Omental fat pad (tissue), 4 donors: ENCODE measurements around the gene PITX1. TPM values are rescaled to one million over a fixed set of nuclear protein-coding genes. Genes with fewer than 3 reads are reported as not detected.

ENCODE experiments used
- ATAC-seq: fragments of 150-250 bp; one replicate; pipeline ENCODE4 v1.9.1; 2016; ENCODE audit warnings: mild to moderate bottlenecking, moderate library complexity; ENCODE audit not compliant: low FRiP score
- DNase-seq: peaks from one replicate; pipeline ENCODE4 v3.0.0-alpha.2; 2019; ENCODE audit warnings: low spot score
- total RNA-seq, 4 donors: library from RNA; depleted of rRNA; stranded (reverse); fragments of >200 nt; gene quantifications; one replicate each; pipeline ENCODE4 v1.1.0, GENCODE V29; 2016
- TF ChIP-seq, protein P1 (sequence below), 3 donors: fragments of 450-650 bp; IDR thresholded peaks; one replicate each; pipeline ENCODE4 v1.5.1; 2016 to 2017; ENCODE audit warnings: antibody characterized with exemption in 3 of 3, mild to moderate bottlenecking in 3 of 3, moderate library complexity in 2 of 3

PITX1 gene
- total RNA-seq, 4 donors from 2014 or later, result 0.74 to 3.7 (median 1.2) TPM; not detected in 1

DNA sequence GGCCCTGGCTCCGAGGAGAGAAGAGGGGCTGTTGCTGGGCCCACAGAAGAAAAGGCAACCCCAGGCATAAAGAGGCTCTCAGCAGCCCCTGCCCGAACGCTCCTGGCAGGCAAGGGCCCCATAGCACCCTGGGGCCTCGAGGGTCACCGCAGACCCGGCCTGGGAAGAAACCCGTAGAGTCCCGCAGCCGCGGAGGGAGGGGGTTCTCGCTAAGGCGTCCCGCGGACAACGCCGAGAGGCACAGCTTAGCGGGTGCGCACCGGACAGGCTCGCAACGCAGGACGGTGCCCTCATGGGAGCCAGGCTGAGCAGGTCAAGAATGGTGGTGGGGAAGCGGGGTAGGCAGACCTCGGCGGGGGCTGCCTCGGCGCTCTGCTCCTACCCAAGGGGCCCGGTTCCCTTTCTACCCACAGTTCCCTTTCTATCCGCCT lies 6.7 kb downstream of the PITX1 start:
- ATAC-seq (no peak), DNase-seq (no peak)
- TF ChIP-seq, protein P1, sequence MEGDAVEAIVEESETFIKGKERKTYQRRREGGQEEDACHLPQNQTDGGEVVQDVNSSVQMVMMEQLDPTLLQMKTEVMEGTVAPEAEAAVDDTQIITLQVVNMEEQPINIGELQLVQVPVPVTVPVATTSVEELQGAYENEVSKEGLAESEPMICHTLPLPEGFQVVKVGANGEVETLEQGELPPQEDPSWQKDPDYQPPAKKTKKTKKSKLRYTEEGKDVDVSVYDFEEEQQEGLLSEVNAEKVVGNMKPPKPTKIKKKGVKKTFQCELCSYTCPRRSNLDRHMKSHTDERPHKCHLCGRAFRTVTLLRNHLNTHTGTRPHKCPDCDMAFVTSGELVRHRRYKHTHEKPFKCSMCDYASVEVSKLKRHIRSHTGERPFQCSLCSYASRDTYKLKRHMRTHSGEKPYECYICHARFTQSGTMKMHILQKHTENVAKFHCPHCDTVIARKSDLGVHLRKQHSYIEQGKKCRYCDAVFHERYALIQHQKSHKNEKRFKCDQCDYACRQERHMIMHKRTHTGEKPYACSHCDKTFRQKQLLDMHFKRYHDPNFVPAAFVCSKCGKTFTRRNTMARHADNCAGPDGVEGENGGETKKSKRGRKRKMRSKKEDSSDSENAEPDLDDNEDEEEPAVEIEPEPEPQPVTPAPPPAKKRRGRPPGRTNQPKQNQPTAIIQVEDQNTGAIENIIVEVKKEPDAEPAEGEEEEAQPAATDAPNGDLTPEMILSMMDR (IDR thresholded peaks at IDR 0.05), result no peak

DNA sequence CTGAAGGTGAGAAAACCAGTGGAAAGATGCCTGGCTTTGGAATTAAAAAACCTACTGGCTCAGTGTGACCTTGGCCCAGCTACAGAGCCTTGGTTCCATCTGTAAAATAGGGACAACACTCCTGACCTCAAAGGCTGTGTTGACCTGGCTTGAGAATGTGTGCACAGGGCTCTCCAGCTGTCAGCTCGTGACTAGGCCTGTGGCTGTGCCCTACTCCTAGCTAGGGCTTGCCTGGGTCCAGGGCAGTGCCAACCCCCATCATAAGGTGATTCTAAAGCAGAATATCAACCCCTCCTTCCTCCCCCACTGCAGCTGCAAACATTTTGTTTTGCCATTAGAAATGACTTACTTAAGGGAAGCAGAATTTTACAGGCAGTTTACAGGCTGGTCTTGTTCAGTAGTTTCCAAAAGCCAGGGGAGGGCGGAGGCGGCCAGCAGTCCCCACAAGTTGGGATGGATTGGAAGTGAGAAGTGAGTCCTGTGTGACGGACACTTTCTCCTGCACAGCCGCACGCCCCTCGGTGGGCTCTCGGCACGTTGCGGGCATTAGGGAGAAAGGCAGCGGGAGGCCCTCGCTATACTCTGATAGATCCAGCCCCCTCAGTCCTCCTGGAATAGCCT lies 7.3 kb downstream of the PITX1 start:
- DNase-seq (no peak), ATAC-seq (no peak)
- TF ChIP-seq, protein P1 (IDR thresholded peaks at IDR 0.05), result no peak

DNA sequence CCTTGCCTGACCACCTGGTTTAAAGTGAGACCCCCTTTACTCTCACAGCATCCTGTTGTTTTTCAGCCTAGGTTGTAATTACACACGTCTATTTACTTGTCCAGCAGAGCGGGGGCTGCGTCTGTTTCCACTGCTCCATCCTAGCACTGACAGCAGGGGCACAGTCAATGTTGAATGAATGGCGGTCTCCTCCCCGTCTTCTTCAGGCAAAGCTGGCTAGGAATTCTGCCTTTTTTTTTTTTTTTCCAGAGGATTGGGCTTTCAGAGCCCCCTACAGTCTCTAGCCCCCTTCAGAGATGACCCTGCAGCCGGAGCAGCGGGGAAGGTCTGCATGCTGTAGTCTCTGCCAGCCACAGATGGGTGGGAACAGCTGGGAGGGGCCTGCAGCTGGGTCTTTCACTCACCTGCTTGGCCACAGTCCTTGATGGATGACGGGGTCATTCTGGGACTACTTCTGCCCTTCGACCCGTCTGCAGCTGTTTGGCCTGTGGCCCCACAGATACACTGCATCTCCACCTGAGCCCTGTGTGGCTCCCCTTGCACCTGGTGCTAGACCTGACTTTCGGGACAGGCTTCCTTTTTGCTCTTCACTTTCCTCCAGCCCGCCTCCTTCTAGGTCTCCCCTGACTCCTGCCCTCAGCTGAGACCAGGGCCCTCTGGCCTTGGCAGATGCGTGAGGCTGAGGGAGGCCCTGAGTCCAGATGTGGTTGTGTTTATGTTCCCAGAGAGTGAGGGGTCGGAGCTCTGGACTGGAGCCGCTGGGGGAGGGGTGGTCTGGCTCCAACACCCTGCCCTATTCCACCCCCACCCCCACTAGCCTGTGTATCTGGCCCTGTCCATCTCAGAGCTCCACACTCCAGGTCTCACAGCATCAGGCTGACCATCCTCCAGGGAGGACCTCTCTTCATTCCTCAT lies 8.0 kb downstream of the PITX1 start:
- DNase-seq (no peak), ATAC-seq (no peak)
- TF ChIP-seq, protein P1 (IDR thresholded peaks at IDR 0.05), result no peak

DNA sequence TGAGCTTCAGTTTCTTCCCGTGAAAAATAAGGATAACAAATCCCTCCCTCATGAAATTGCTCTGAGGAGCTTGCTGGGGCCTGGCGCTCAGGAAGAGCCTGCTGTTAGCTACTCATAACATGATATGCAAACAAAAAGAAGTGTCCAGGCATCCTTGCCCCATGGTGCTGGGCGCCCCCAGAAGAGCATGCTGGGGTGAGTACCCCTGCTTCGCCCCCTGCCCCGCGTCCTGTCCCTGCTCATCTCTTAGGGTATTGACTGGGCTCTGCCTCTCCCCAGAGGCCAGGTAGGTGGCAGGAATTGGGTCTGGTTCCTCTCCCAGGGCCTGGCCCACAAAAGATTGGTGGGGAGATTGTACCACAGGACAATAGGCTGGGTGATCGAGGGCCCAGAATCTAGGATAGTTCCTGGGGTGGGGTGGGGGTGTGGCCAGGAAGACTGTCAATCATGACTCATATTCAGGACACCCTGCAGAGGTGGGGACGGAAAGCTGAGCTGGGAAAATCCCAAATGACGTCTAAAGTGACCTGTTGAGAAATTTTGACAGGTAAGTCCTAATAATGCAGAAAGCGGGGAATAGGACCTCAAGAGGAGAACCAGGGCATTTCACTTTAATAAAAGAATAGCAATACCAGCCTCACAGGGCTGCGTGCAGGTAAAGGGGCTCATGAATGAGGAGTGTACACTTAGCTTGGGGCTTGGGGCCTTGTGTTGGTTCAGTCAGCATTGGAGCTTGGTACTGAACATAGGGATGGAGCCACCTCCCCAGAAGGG lies 8.9 kb downstream of the PITX1 start:
- no peak for ATAC-seq
- TF ChIP-seq, protein P1 (IDR thresholded peaks at IDR 0.05), result no peak
- no peak for DNase-seq

DNA sequence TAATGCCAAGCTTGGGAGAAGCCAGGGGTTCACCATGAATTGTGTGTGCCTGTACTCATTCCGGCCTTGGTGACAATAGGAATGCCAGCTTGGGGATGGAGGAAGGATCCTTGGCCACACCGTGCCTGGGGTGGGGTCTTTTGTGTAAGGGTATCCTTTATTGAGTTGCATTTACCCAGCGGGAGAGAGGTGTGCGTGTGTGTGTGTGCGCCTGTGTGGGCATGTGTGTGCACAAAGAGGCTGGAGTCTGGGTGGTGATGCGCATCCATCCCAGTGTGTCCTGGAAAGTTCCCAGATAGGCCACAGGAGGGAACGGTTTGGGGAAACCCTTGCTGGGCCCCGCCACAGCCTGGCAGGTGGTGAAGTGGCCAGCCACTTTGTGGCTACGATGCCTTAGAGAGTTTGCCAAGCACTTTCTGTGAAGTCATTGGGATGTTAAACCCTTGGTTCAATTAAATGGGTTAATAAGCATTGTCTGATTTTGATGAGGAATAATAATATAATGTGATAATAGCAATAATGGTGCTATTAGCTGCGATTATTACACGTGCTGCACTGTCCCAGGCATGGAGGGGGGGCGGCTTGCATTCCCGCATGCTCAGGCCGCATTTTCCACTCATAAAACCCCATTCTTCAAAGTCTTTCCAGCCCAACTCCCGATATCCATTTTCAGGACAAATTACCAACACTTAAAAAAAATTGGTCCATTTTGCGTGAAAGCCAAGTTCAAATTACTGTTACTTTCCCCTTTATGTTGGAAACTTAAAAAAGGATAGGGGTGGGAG lies 13.7 kb downstream of the PITX1 start:
- TF ChIP-seq, protein P1 (IDR thresholded peaks at IDR 0.05), result no peak
- ATAC-seq (no peak), DNase-seq (no peak)

DNA sequence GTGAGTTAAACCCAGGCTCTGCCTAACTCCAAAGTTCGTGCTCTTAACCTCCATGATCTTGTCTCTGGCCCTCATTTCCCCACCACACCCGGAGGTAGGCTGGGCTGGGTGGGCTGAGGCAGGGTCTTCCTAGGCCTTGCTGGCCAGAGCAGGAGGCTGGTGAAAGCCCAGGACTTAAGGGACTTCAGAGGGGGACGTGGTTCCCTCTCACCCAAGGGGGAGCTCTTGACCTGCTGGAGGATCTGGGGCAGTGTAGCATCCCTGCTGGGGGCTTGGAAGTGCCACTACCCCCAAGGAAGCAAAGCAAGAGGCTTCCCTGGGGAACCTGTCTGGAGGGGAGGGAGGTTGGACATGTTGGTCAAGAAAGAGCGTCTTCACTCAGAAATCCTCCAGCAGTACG lies 14.7 kb downstream of the PITX1 start:
- DNase-seq (no peak), ATAC-seq (no peak)
- TF ChIP-seq, protein P1 (IDR thresholded peaks at IDR 0.05), result no peak
